ENCODE results near the gene DPRX. TPM values are rescaled to one million over a fixed set of nuclear protein-coding genes. Genes with fewer than 3 reads are reported as not detected.
"Not testable (repeated sequence)": the region's sequence is repeated elsewhere in the genome, so short reads cannot be mapped to it uniquely, and the experiment has no call there.

The DPRX gene
- polyA plus RNA-seq, 1 donor from 2014 or later = not detected

- Histone ChIP-seq H2AFZ (ENCODE audit: low read depth, low read length) (no peak overlapping the region), H3F3A (ENCODE audit: insufficient read depth, low read length, poor library complexity, severe bottlenecking) (no peaks in the 10 kb centered on the region), H3K79me2 (replicated peaks; ENCODE audit: insufficient read depth, low read length) (no peaks in the 10 kb centered on the region), H3K9ac (ENCODE audit: low read length) (no peak overlapping the region), H3K9me3 (ENCODE audit: low read length) (no peaks in the 10 kb centered on the region), H3K9me2 (ENCODE audit: insufficient read depth, low read length) (no peaks in the 10 kb centered on the region), H4K20me1 (ENCODE audit: insufficient read depth) (no peaks in the 10 kb centered on the region), H3K27ac (ENCODE audit: low read length) (no peak overlapping the region), H3K4me2 (ENCODE audit: low read length) (no peak overlapping the region), H3K4me3 (ENCODE audit: low read length) (no peak overlapping the region), H3K36me3 (ENCODE audit: insufficient read depth, low read length) (no peaks in the 10 kb centered on the region), H3K27me3 (ENCODE audit: insufficient read depth, low read depth, low read length) (no peaks in the 10 kb centered on the region)
- TF ChIP-seq EP300 (conservative IDR thresholded peaks at IDR 0.05; ENCODE audit: poor library complexity, severe bottlenecking) (no peak), CTCF (IDR thresholded peaks at IDR 0.05; ENCODE audit: poor library complexity, severe bottlenecking) (no peak), POLR2AphosphoS5 (IDR thresholded peaks at IDR 0.05) (no peak), EZH2 (IDR thresholded peaks at IDR 0.05; ENCODE audit: borderline replicate concordance, insufficient read depth, low read length, poor library complexity, severe bottlenecking) (no peak), SMC3 (conservative IDR thresholded peaks at IDR 0.05; ENCODE audit: poor library complexity) (no peak), MXI1 (conservative IDR thresholded peaks at IDR 0.05; ENCODE audit: poor library complexity, severe bottlenecking) (no peak), RAD21 (conservative IDR thresholded peaks at IDR 0.05) (no peak), TAF1 (IDR thresholded peaks at IDR 0.05; ENCODE audit: low read depth) (no peak)
- TF ChIP-seq, protein P1, sequence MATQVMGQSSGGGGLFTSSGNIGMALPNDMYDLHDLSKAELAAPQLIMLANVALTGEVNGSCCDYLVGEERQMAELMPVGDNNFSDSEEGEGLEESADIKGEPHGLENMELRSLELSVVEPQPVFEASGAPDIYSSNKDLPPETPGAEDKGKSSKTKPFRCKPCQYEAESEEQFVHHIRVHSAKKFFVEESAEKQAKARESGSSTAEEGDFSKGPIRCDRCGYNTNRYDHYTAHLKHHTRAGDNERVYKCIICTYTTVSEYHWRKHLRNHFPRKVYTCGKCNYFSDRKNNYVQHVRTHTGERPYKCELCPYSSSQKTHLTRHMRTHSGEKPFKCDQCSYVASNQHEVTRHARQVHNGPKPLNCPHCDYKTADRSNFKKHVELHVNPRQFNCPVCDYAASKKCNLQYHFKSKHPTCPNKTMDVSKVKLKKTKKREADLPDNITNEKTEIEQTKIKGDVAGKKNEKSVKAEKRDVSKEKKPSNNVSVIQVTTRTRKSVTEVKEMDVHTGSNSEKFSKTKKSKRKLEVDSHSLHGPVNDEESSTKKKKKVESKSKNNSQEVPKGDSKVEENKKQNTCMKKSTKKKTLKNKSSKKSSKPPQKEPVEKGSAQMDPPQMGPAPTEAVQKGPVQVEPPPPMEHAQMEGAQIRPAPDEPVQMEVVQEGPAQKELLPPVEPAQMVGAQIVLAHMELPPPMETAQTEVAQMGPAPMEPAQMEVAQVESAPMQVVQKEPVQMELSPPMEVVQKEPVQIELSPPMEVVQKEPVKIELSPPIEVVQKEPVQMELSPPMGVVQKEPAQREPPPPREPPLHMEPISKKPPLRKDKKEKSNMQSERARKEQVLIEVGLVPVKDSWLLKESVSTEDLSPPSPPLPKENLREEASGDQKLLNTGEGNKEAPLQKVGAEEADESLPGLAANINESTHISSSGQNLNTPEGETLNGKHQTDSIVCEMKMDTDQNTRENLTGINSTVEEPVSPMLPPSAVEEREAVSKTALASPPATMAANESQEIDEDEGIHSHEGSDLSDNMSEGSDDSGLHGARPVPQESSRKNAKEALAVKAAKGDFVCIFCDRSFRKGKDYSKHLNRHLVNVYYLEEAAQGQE (IDR thresholded peaks at IDR 0.05; ENCODE audit: borderline replicate concordance) = no peak
Observed at GRCh38 chr19:53664152-53664551, 32.4 kb downstream of the DPRX start.

- TF ChIP-seq EZH2 (IDR thresholded peaks at IDR 0.05; ENCODE audit: borderline replicate concordance, insufficient read depth, low read length, poor library complexity, severe bottlenecking) (no peak), RAD21 (conservative IDR thresholded peaks at IDR 0.05) (no peak), SMC3 (conservative IDR thresholded peaks at IDR 0.05; ENCODE audit: poor library complexity) (no peak), CTCF (IDR thresholded peaks at IDR 0.05; ENCODE audit: poor library complexity, severe bottlenecking) (no peak), MXI1 (conservative IDR thresholded peaks at IDR 0.05; ENCODE audit: poor library complexity, severe bottlenecking) (no peak), POLR2AphosphoS5 (IDR thresholded peaks at IDR 0.05) (no peak), EP300 (conservative IDR thresholded peaks at IDR 0.05; ENCODE audit: poor library complexity, severe bottlenecking) (no peak), TAF1 (IDR thresholded peaks at IDR 0.05; ENCODE audit: low read depth) (no peak)
- TF ChIP-seq, protein P1 (IDR thresholded peaks at IDR 0.05; ENCODE audit: borderline replicate concordance) = no peak
- H3F3A ChIP-seq (ENCODE audit: insufficient read depth, low read length, poor library complexity, severe bottlenecking) = no peaks in the 10 kb centered on the region
Observed at GRCh38 chr19:53664760-53665159, 33.0 kb downstream of the DPRX start.

DNA sequence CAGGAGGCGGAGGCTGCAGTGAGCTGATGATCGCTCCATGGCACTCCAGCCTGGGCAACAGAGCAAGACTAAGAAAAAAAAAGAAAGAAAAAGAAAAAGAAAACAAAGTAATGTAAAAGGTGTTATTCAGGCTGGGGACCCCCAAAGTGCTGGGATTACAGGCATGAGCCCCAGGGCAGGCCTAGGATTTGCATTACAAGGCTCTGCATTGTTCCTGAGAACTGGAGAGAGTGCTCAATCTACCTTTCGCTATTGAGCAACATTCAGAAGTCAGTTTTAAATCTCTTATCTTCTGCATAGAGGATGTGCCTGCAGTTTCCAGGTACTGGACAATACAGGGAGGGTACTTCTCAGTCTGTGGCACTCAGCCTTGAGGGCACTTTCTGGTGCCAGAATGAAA, 34.5 kb downstream of the DPRX start:
- H3K27ac ChIP-seq (ENCODE audit: low read length) = not testable (repeated sequence)

More at GRCh38 chr19:53664760-53665159, 33.0 kb downstream of the DPRX start:
- Histone ChIP-seq H3K4me2 (ENCODE audit: low read length) (no peak overlapping the region), H3K79me2 (replicated peaks; ENCODE audit: insufficient read depth, low read length) (no peaks in the 10 kb centered on the region), H3K9me3 (ENCODE audit: low read length) (no peaks in the 10 kb centered on the region), H3K9me2 (ENCODE audit: insufficient read depth, low read length) (no peaks in the 10 kb centered on the region), H3K27me3 (ENCODE audit: insufficient read depth, low read depth, low read length) (no peaks in the 10 kb centered on the region), H2AFZ (ENCODE audit: low read depth, low read length) (no peak overlapping the region), H3K9ac (ENCODE audit: low read length) (no peak overlapping the region), H3K4me3 (ENCODE audit: low read length) (no peak overlapping the region), H3K36me3 (ENCODE audit: insufficient read depth, low read length) (no peaks in the 10 kb centered on the region), H4K20me1 (ENCODE audit: insufficient read depth) (no peaks in the 10 kb centered on the region), H3K27ac (ENCODE audit: low read length) (no peak overlapping the region)

More for the DNA sequence above, 34.5 kb downstream of the DPRX start:
- not testable (repeated sequence) for H3K36me3 ChIP-seq (ENCODE audit: insufficient read depth, low read length); H2AFZ ChIP-seq (ENCODE audit: low read depth, low read length); H3K4me2 ChIP-seq (ENCODE audit: low read length); H3K27me3 ChIP-seq (ENCODE audit: insufficient read depth, low read depth, low read length); H3K9me2 ChIP-seq (ENCODE audit: insufficient read depth, low read length); H3K9me3 ChIP-seq (ENCODE audit: low read length); H3F3A ChIP-seq (ENCODE audit: insufficient read depth, low read length, poor library complexity, severe bottlenecking); H3K4me3 ChIP-seq (ENCODE audit: low read length); H3K79me2 ChIP-seq (replicated peaks; ENCODE audit: insufficient read depth, low read length); H3K9ac ChIP-seq (ENCODE audit: low read length); H4K20me1 ChIP-seq (ENCODE audit: insufficient read depth)
